ENCODE measurements around the gene GPR161.

Gene GPR161

DNA sequence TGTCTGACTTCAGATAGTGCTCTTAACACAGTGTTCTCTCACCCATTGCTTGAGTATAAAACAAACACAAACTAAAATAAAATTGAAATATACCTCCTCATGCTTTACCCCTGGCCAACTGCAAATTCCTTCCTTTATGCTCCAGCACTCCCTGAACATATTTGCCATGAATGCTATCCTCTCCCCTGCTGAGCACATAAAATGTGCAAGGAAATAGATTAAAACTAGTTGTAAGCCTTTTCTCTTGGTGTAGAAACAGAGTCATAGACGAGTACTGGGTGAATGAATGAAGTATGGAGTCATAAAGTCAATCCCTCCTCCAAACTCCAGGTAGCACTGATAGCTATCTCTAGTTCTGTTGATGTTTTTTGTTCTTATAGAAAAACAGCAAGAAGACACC, 2.6 kb downstream of the GPR161 start:
- Histone ChIP-seq H2AFZ (no peak overlapping the region), H3K27me3 (ENCODE audit: control insufficient read depth, insufficient read depth, low read length) (no peaks in the 10 kb centered on the region), H3K9ac (no peak overlapping the region), H3K36me3 (ENCODE audit: control insufficient read depth, insufficient read depth, low read length) (no peaks in the 10 kb centered on the region), H3K79me2 (no peaks in the 10 kb centered on the region), H3K4me2 (ENCODE audit: low read length) (no peak overlapping the region), H3K9me3 (ENCODE audit: control insufficient read depth, low read length) (no peaks in the 10 kb centered on the region), H3K4me3 (ENCODE audit: low read depth, low read length) (no peak overlapping the region), H3K4me1 (no peaks in the 10 kb centered on the region), H3K27ac (no peak overlapping the region)
- TF ChIP-seq, protein P1, sequence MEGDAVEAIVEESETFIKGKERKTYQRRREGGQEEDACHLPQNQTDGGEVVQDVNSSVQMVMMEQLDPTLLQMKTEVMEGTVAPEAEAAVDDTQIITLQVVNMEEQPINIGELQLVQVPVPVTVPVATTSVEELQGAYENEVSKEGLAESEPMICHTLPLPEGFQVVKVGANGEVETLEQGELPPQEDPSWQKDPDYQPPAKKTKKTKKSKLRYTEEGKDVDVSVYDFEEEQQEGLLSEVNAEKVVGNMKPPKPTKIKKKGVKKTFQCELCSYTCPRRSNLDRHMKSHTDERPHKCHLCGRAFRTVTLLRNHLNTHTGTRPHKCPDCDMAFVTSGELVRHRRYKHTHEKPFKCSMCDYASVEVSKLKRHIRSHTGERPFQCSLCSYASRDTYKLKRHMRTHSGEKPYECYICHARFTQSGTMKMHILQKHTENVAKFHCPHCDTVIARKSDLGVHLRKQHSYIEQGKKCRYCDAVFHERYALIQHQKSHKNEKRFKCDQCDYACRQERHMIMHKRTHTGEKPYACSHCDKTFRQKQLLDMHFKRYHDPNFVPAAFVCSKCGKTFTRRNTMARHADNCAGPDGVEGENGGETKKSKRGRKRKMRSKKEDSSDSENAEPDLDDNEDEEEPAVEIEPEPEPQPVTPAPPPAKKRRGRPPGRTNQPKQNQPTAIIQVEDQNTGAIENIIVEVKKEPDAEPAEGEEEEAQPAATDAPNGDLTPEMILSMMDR (IDR thresholded peaks at IDR 0.05) = no peak

DNA sequence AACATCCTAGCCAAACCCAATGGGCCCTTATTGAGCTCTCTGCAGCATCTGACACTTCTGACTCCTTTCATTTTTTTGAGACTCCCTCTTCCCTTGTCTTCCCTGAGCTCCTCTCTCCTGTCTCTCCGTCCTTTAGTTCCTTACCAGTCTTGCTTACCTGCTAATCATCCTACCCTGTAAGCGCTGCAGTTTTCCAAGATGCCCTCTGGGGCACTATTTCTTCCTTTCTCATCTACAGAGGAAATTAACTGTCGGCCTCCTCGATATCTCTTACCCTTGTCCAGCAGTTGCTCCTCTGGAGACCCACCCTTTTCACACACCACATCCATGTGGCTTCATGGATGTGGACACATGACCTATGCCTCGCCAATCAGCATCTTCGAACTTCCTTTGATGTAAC, 6.8 kb downstream of the GPR161 start:
- H3K4me2 ChIP-seq (ENCODE audit: low read length) = no peak overlapping the region
- H2AFZ ChIP-seq = no peak overlapping the region
- TF ChIP-seq, protein P1 (IDR thresholded peaks at IDR 0.05) = no peak
- H3K4me3 ChIP-seq (ENCODE audit: low read depth, low read length) = no peak overlapping the region
- no peaks in the 10 kb centered on the region for H3K27me3 ChIP-seq (ENCODE audit: control insufficient read depth, insufficient read depth, low read length)
- no peak overlapping the region for H3K9ac ChIP-seq
- no peaks in the 10 kb centered on the region for H3K79me2 ChIP-seq
- no peak overlapping the region for H3K27ac ChIP-seq
- no peaks in the 10 kb centered on the region for H3K4me1 ChIP-seq
- no peaks in the 10 kb centered on the region for H3K36me3 ChIP-seq (ENCODE audit: control insufficient read depth, insufficient read depth, low read length)
- no peaks in the 10 kb centered on the region for H3K9me3 ChIP-seq (ENCODE audit: control insufficient read depth, low read length)

DNA sequence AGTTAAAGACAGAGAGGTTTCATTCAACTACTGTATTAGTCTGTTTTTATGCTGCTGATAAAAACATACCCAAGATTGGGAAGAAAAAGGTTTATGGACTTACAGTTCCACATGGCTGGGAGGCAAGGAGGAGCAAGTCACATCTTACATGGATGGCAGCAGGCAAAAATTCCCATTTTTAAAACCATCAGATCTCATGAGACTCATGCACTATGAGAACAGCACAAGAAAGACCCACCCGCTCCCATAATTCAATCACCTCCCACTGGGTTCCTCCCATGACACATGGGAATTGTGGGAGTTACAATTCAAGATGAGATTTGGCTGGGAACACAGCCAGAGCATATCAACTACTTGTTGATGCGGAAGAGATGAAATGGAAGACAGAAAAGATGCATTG, 9.2 kb downstream of the GPR161 start:
- Histone ChIP-seq H3K4me2 (ENCODE audit: low read length) (no peak overlapping the region), H3K9ac (no peak overlapping the region), H3K79me2 (no peaks in the 10 kb centered on the region), H3K9me3 (ENCODE audit: control insufficient read depth, low read length) (no peaks in the 10 kb centered on the region), H3K36me3 (ENCODE audit: control insufficient read depth, insufficient read depth, low read length) (no peaks in the 10 kb centered on the region), H3K4me1 (no peaks in the 10 kb centered on the region), H3K4me3 (ENCODE audit: low read depth, low read length) (no peak overlapping the region), H2AFZ (no peak overlapping the region), H3K27me3 (ENCODE audit: control insufficient read depth, insufficient read depth, low read length) (no peaks in the 10 kb centered on the region), H3K27ac (no peak overlapping the region)
- TF ChIP-seq, protein P1 (IDR thresholded peaks at IDR 0.05) = no peak

DNA sequence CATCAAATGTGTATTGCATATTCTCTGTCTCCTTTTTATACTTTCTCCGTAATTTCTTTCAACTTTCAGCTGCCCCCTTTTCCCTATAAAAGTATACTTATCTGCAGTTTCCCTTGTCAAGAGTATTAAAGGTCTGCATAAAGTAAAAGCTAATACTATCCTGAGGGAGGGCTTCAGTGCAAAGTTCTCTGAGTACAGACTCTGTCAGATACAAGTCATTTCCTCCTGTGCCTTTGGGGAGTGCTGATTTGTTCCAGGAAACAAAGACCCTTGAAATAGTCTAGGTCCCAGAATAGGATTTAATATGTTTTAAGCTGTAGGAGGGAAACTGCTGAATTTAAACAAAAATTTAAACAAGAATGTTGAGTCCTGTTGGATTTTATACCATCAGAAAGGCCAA, 11.7 kb downstream of the GPR161 start:
- no peaks in the 10 kb centered on the region for H3K4me1 ChIP-seq
- no peaks in the 10 kb centered on the region for H3K27me3 ChIP-seq (ENCODE audit: control insufficient read depth, insufficient read depth, low read length)
- H3K79me2 ChIP-seq = no peaks in the 10 kb centered on the region
- no peak overlapping the region for H3K4me2 ChIP-seq (ENCODE audit: low read length)
- H3K36me3 ChIP-seq (ENCODE audit: control insufficient read depth, insufficient read depth, low read length) = no peaks in the 10 kb centered on the region
- no peak overlapping the region for H3K27ac ChIP-seq
- no peaks in the 10 kb centered on the region for H3K9me3 ChIP-seq (ENCODE audit: control insufficient read depth, low read length)
- no peak overlapping the region for H3K9ac ChIP-seq
- H3K4me3 ChIP-seq (ENCODE audit: low read depth, low read length) = no peak overlapping the region
- TF ChIP-seq, protein P1 (IDR thresholded peaks at IDR 0.05) = no peak
- H2AFZ ChIP-seq = no peak overlapping the region

DNA sequence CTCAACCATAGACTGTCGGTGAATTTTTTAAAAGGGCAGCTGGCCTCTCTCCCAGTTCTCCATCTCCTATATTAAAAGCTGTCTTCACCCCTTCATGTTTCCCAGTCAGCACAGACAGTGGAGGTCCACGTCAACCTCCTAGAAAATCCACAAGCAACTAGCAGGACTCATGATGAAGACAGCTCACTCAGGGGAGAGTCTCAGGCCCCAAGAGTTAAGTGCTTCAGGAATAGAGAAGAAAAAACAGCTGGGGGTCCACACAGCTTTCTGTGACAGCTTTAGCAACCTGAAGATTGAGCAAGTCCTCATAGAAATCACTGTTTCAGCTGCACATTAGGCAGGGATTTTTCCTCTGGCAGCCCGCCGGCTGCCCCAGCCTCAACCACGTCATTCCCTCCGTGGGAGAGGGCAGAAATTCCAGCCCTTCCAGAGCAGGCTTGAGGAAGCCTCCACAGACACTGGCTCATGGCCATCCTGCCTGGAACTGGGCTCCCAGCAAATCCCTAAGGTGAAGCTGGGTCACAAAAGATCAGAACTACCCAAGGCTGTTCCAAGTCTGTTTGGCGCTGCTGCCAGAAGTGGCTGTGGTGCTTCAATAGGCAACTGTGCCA, 15.2 kb downstream of the GPR161 start:
- Histone ChIP-seq H2AFZ (no peak overlapping the region), H3K27ac (no peak overlapping the region), H3K79me2 (no peaks in the 10 kb centered on the region), H3K4me1 (no peaks in the 10 kb centered on the region), H3K9me3 (ENCODE audit: control insufficient read depth, low read length) (no peaks in the 10 kb centered on the region), H3K4me2 (ENCODE audit: low read length) (no peak overlapping the region), H3K36me3 (ENCODE audit: control insufficient read depth, insufficient read depth, low read length) (no peaks in the 10 kb centered on the region), H3K27me3 (ENCODE audit: control insufficient read depth, insufficient read depth, low read length) (no peaks in the 10 kb centered on the region), H3K4me3 (ENCODE audit: low read depth, low read length) (no peak overlapping the region), H3K9ac (no peak overlapping the region)
- TF ChIP-seq, protein P1 (IDR thresholded peaks at IDR 0.05) = no peak
